IPS-18c (cell line): ENCODE results near the gene DUXB.

Experiments used
- H3K4me3 ChIP-seq: 2 replicates; pipeline ENCODE4 v1.7.0; 2013; ENCODE audit warnings: low read depth, mild to moderate bottlenecking, low read length, moderate library complexity; ENCODE audit not compliant: insufficient read depth
- H3K9me3 ChIP-seq: one replicate; pipeline ENCODE4 v1.6.1; 2013; ENCODE audit warnings: mild to moderate bottlenecking, low read length, moderate library complexity; ENCODE audit not compliant: control insufficient read depth, insufficient read depth

Gene DUXB

GRCh38 chr16:75682308-75682707 is 19.0 kb downstream of the DUXB start:
- Histone ChIP-seq H3K9me3 (peaks cover 9% of the 10 kb centered on the region), H3K4me3 (no peak overlapping the region)

GRCh38 chr16:75679366-75679765 is 21.9 kb downstream of the DUXB start:
- H3K4me3 ChIP-seq: no peak overlapping the region
- H3K9me3 ChIP-seq: peaks cover 8% of the 10 kb centered on the region

GRCh38 chr16:75676909-75677308 is 24.4 kb downstream of the DUXB start, which contains the start of gene CPHXL2:
CPHXL2 (minus strand) TSS chr16:75677009; CDS start chr16:75676999, 10 bp downstream.
- no peaks in the 10 kb centered on the region for H3K9me3 ChIP-seq
- H3K4me3 ChIP-seq: no peak within 1 kb of the TSS

GRCh38 chr16:75667503-75667902 is 33.8 kb downstream of the DUXB start:
- Histone ChIP-seq H3K4me3 (no peak overlapping the region), H3K9me3 (no peaks in the 10 kb centered on the region)

- no peak overlapping the region for H3K4me3 ChIP-seq
- H3K9me3 ChIP-seq: no peaks in the 10 kb centered on the region
Measured at GRCh38 chr16:75660726-75661302, 40.4 kb downstream of the DUXB start.

- no peak overlapping the region for H3K4me3 ChIP-seq
- no peaks in the 10 kb centered on the region for H3K9me3 ChIP-seq
Measured at GRCh38 chr16:75660321-75660720, 40.9 kb downstream of the DUXB start.

- Histone ChIP-seq H3K4me3 (no peak overlapping the region), H3K9me3 (no peaks in the 10 kb centered on the region)
Measured at GRCh38 chr16:75658175-75658574, 43.1 kb downstream of the DUXB start.

- H3K4me3 ChIP-seq: no peak overlapping the region
- H3K9me3 ChIP-seq: no peaks in the 10 kb centered on the region
Measured at GRCh38 chr16:75653922-75654321, 47.3 kb downstream of the DUXB start.

GRCh38 chr16:75648265-75649076 is 52.8 kb downstream of the DUXB start:
- H3K4me3 ChIP-seq: peak overlapping the region; percentile 98
- H3K9me3 ChIP-seq: no peaks in the 10 kb centered on the region

- Histone ChIP-seq H3K9me3 (no peaks in the 10 kb centered on the region), H3K4me3 (peak within 1 kb of the TSS; percentile 98)
Measured at GRCh38 chr16:75647492-75648264, 53.6 kb downstream of the DUXB start, which contains the start of the genes KARS1 and TERF2IP. KARS1 (minus strand) TSS chr16:75647665; CDS start chr16:75647639, 26 bp downstream. TERF2IP (plus strand) TSS chr16:75647773; CDS start chr16:75647883, 110 bp downstream.

- peak overlapping the region; percentile 98 for H3K4me3 ChIP-seq
- H3K9me3 ChIP-seq: no peaks in the 10 kb centered on the region
Measured at GRCh38 chr16:75647112-75647491, 54.2 kb downstream of the DUXB start.

- Histone ChIP-seq H3K9me3 (no peaks in the 10 kb centered on the region), H3K4me3 (no peak overlapping the region)
Measured at GRCh38 chr16:75644240-75645012, 56.8 kb downstream of the DUXB start.
